H1 (cell line): Measurements from ENCODE around the gene C10orf120. TPM values are rescaled to one million over a fixed set of nuclear protein-coding genes. Genes with fewer than 3 reads are reported as not detected.

Experiments
- CTCF ChIA-PET: fragments of 300-600 bp; sonication (Branson Sonifier 250); formaldehyde crosslinking; loops from one replicate; lab custom pipeline; 2021; ENCODE audit not compliant: partially characterized antibody; lab: Charles Lee
- POLR2A ChIA-PET: fragments of 300-600 bp; sonication (Branson Sonifier 250); formaldehyde crosslinking; loops from one replicate; lab custom pipeline; 2021; ENCODE audit warnings: inconsistent platforms; ENCODE audit not compliant: partially characterized antibody; lab: Charles Lee
- DNase-seq, 2 experiments: peaks; one replicate each; pipeline versions ENCODE4 v3.0.0 to v3.0.0-alpha.2; 2010 to 2022; ENCODE audit warnings: low spot score in 2 of 2, low read depth in 1 of 2, mixed read lengths in 1 of 2
- FAIRE-seq: peaks from 2 replicates; lab custom pipeline; 2011; peaks lifted over from hg19 to GRCh38; lab: Jason Lieb, UNC
- H2AFZ ChIP-seq: 2 replicates; pipeline ENCODE4 v1.8.1; 2012; ENCODE audit warnings: low read length, inconsistent platforms
- H2AK5ac ChIP-seq: 2 replicates; pipeline ENCODE4 v1.6.1; 2013; ENCODE audit warnings: low read depth, low read length
- H2BK120ac ChIP-seq: replicated peaks from 2 replicates; pipeline ENCODE3; 2013; ENCODE audit warnings: low read depth, low read length, inconsistent platforms
- H2BK12ac ChIP-seq: 2 replicates; pipeline ENCODE4 v1.6.1; 2013; ENCODE audit warnings: low read depth, low read length
- H2BK15ac ChIP-seq: 2 replicates; pipeline ENCODE4 v1.6.1; 2013; ENCODE audit warnings: low read length
- H2BK20ac ChIP-seq: 2 replicates; pipeline ENCODE4 v1.6.1; 2013; ENCODE audit warnings: low read length
- H2BK5ac ChIP-seq: 2 replicates; pipeline ENCODE4 v1.6.1; 2013; ENCODE audit warnings: low read depth, low read length
- H3K14ac ChIP-seq: 2 replicates; pipeline ENCODE4 v1.6.1; 2013; ENCODE audit warnings: inconsistent platforms; ENCODE audit not compliant: insufficient read length
- H3K18ac ChIP-seq: 2 replicates; pipeline ENCODE4 v1.6.1; 2013; ENCODE audit warnings: low read length; ENCODE audit errors: extremely low read depth
- H3K23ac ChIP-seq: 2 replicates; pipeline ENCODE4 v1.6.1; 2013; ENCODE audit warnings: inconsistent platforms; ENCODE audit not compliant: insufficient read length
- H3K23me2 ChIP-seq: 2 replicates; pipeline ENCODE4 v1.6.1; 2013; ENCODE audit warnings: low read depth, low read length
- H3K27ac ChIP-seq: 2 replicates; pipeline ENCODE4 v1.6.1; 2011; ENCODE audit warnings: low read depth, low read length, inconsistent platforms
- H3K27me3 ChIP-seq, 4 experiments: replicated peaks in 1 of 4; 1 replicate in 1 of 4; 2 replicates in 3 of 4; pipeline versions ENCODE4 v1.6.1 to v1.8.1; 2011 to 2013; ENCODE audit warnings: low read length in 3 of 4, mild to moderate bottlenecking in 3 of 4, inconsistent platforms in 2 of 4, mixed read lengths in 2 of 4, moderate library complexity in 1 of 4; ENCODE audit not compliant: control insufficient read depth in 3 of 4, insufficient read depth in 3 of 4; ENCODE audit errors: extremely low read depth in 1 of 4
- H3K36me3 ChIP-seq, 4 experiments: 2 replicates each; pipeline versions ENCODE4 v1.6.1 to v1.8.1; 2011 to 2013; ENCODE audit warnings: mild to moderate bottlenecking in 4 of 4, low read length in 3 of 4, moderate library complexity in 2 of 4, control low read depth in 1 of 4, inconsistent platforms in 1 of 4; ENCODE audit not compliant: insufficient read depth in 4 of 4, control insufficient read depth in 2 of 4
- H3K4ac ChIP-seq: replicated peaks from 2 replicates; pipeline ENCODE3; 2013; ENCODE audit warnings: low read length, low read depth, mixed read lengths, inconsistent platforms; ENCODE audit not compliant: insufficient read length
- H3K4me1 ChIP-seq, 4 experiments: replicated peaks in 1 of 4; 1 replicate in 1 of 4; 2 replicates in 3 of 4; pipeline versions ENCODE4 v1.6.1 to v1.8.1; 2011 to 2013; ENCODE audit warnings: low read length in 3 of 4, inconsistent platforms in 2 of 4, mixed read lengths in 1 of 4; ENCODE audit not compliant: insufficient read depth in 4 of 4, control insufficient read depth in 3 of 4
- H3K4me2 ChIP-seq, 2 experiments: 2 replicates each; pipeline versions ENCODE4 v1.6.1 to v1.8.1; 2011 to 2013; ENCODE audit warnings: low read depth in 2 of 2, low read length in 2 of 2, control low read depth in 1 of 2, inconsistent platforms in 1 of 2, mild to moderate bottlenecking in 1 of 2; ENCODE audit not compliant: insufficient read depth in 1 of 2
- H3K4me3 ChIP-seq, 4 experiments: fragments of 200-600, 300-600 bp in 1 of 4; sonication (generic), shearing (Covaris generic), sonication (Bioruptor Twin) in 1 of 4; 2 replicates each; pipeline versions ENCODE4 v1.5.1 to v1.8.1; 2011 to 2016; ENCODE audit warnings: low read length in 4 of 4, low read depth in 3 of 4, control low read depth in 2 of 4, inconsistent platforms in 2 of 4, mild to moderate bottlenecking in 2 of 4, mixed read lengths in 1 of 4, moderate library complexity in 1 of 4; ENCODE audit not compliant: insufficient read depth in 2 of 4; ENCODE audit errors: extremely low read depth in 1 of 4
- H3K56ac ChIP-seq: replicated peaks from 2 replicates; pipeline ENCODE3; 2013; ENCODE audit warnings: low read depth, mild to moderate bottlenecking, mixed read lengths, low read length, inconsistent platforms; ENCODE audit not compliant: insufficient read length
- H3K79me1 ChIP-seq: 2 replicates; pipeline ENCODE4 v1.6.1; 2013; ENCODE audit warnings: low read depth, low read length, control low read depth
- H3K79me2 ChIP-seq, 2 experiments: 2 replicates each; pipeline versions ENCODE4 v1.6.1 to v1.8.1; 2012 to 2013; ENCODE audit warnings: low read length in 2 of 2, mild to moderate bottlenecking in 2 of 2, inconsistent platforms in 1 of 2; ENCODE audit not compliant: insufficient read depth in 2 of 2, control insufficient read depth in 1 of 2
- H3K9ac ChIP-seq, 4 experiments: replicated peaks in 1 of 4; 1 replicate in 1 of 4; 2 replicates in 3 of 4; pipeline versions ENCODE4 v1.6.1 to v1.8.1; 2011 to 2013; ENCODE audit warnings: low read depth in 3 of 4, low read length in 3 of 4, control low read depth in 2 of 4, mild to moderate bottlenecking in 2 of 4, moderate library complexity in 2 of 4, inconsistent platforms in 1 of 4; ENCODE audit errors: extremely low read depth in 1 of 4
- H3K9me3 ChIP-seq, 2 experiments: 2 replicates each; pipeline versions ENCODE4 v1.6.1 to v1.8.1; 2012 to 2013; ENCODE audit warnings: mild to moderate bottlenecking in 2 of 2, moderate library complexity in 2 of 2, control low read depth in 1 of 2, inconsistent platforms in 1 of 2, low read depth in 1 of 2, low read length in 1 of 2, mixed read lengths in 1 of 2; ENCODE audit not compliant: insufficient read depth in 2 of 2
- H4K20me1 ChIP-seq, 2 experiments: replicated peaks in 1 of 2; 2 replicates each; pipeline versions ENCODE3 to v1.8.1; 2011 to 2013; ENCODE audit warnings: inconsistent platforms in 2 of 2, low read length in 2 of 2, mild to moderate bottlenecking in 1 of 2; ENCODE audit not compliant: insufficient read depth in 2 of 2, control insufficient read depth in 1 of 2
- H4K5ac ChIP-seq: 2 replicates; pipeline ENCODE4 v1.6.1; 2013; ENCODE audit warnings: low read length, low read depth, mixed read lengths, inconsistent platforms; ENCODE audit not compliant: insufficient read length
- H4K8ac ChIP-seq: 2 replicates; pipeline ENCODE4 v1.8.0; 2013; ENCODE audit warnings: mild to moderate bottlenecking, moderate library complexity, low read length, inconsistent platforms; ENCODE audit not compliant: insufficient read depth; ENCODE audit errors: extremely low read depth
- H4K91ac ChIP-seq: replicated peaks from 2 replicates; pipeline ENCODE3; 2013; ENCODE audit warnings: low read length, mixed read lengths, inconsistent platforms; ENCODE audit not compliant: insufficient read length
- BACH1 ChIP-seq: IDR thresholded peaks from 2 replicates; pipeline ENCODE4 v1.6.1; 2012; ENCODE audit warnings: low read length, improper control_type of control experiment
- CBX8 ChIP-seq: fragments of 300-800, 300-1000 bp; sonication (generic); IDR thresholded peaks from 2 replicates; pipeline ENCODE4 v1.7.1; 2016; ENCODE audit warnings: low read depth, low read length, borderline replicate concordance
- CEBPB ChIP-seq: IDR thresholded peaks from 2 replicates; pipeline ENCODE4 v1.6.1; 2012; ENCODE audit warnings: low read depth, low read length
- CHD1 ChIP-seq: IDR thresholded peaks from 2 replicates; pipeline ENCODE4 v1.6.1; 2012; ENCODE audit warnings: low read depth, low read length, improper control_type of control experiment
- CREB1 ChIP-seq: IDR thresholded peaks from 2 replicates; pipeline ENCODE4 v1.6.1; 2012; ENCODE audit warnings: inconsistent platforms
- CTBP2 ChIP-seq: IDR thresholded peaks from 2 replicates; pipeline ENCODE4 v1.7.0; 2011; ENCODE audit warnings: borderline replicate concordance, mild to moderate bottlenecking, moderate library complexity, mixed read lengths, low read length; ENCODE audit not compliant: insufficient read depth, insufficient read length
- E2F6 ChIP-seq: IDR thresholded peaks from 2 replicates; pipeline ENCODE4 v1.6.1; 2012; ENCODE audit warnings: inconsistent platforms
- EGR1 ChIP-seq: IDR thresholded peaks from 2 replicates; pipeline ENCODE4 v1.6.1; 2011; ENCODE audit warnings: low read depth, low read length, borderline replicate concordance
- EP300 ChIP-seq, 2 experiments: IDR thresholded peaks; 1 replicate in 1 of 2; 2 replicates in 1 of 2; pipeline ENCODE4 v1.6.1; 2011 to 2012; ENCODE audit warnings: low read depth in 2 of 2, low read length in 2 of 2, mild to moderate bottlenecking in 2 of 2, borderline replicate concordance in 1 of 2, inconsistent platforms in 1 of 2, moderate library complexity in 1 of 2
- FOSL1 ChIP-seq: IDR thresholded peaks from 2 replicates; pipeline ENCODE4 v1.6.1; 2011; ENCODE audit warnings: mild to moderate bottlenecking, low read depth, low read length, moderate library complexity; ENCODE audit not compliant: insufficient read depth
- GTF2F1 ChIP-seq: IDR thresholded peaks from 2 replicates; pipeline ENCODE4 v1.6.1; 2012; ENCODE audit warnings: low read depth, low read length, improper control_type of control experiment, borderline replicate concordance
- JUN ChIP-seq: IDR thresholded peaks from 2 replicates; pipeline ENCODE4 v1.6.1; 2011; ENCODE audit warnings: low read depth, mild to moderate bottlenecking, improper control_type of control experiment, low read length
- RBBP5 ChIP-seq: IDR thresholded peaks from 2 replicates; pipeline ENCODE4 v1.7.1; 2012; ENCODE audit warnings: low read depth, mild to moderate bottlenecking, inconsistent platforms, low read length, moderate library complexity, borderline replicate concordance
- SP4 ChIP-seq: IDR thresholded peaks from 2 replicates; pipeline ENCODE4 v1.6.1; 2012; ENCODE audit warnings: low read length, inconsistent platforms
- SUZ12 ChIP-seq: fragments of 200-600 bp; sonication (generic); IDR thresholded peaks from 2 replicates; pipeline ENCODE4 v1.6.1; 2012; ENCODE audit warnings: mild to moderate bottlenecking, inconsistent platforms, low read length, moderate library complexity, mixed read lengths
- WGBS, 2 experiments: shearing (Covaris generic) in 1 of 2; methylation state at CpG; one replicate each; pipeline versions ENCODE4 v1.1.6 to v1.1.7; 2013 to 2015; ENCODE audit warnings: low lambda C conversion rate in 2 of 2, mixed read lengths in 2 of 2, inconsistent platforms in 1 of 2, low coverage in 1 of 2, missing lambda C conversion rate in 1 of 2; ENCODE audit not compliant: insufficient replicate concordance in 2 of 2, insufficient coverage in 1 of 2, insufficient read length in 1 of 2; ENCODE audit errors: extremely low coverage in 1 of 2, missing lambda C conversion rate in 1 of 2; 5-methylcytosine and 5-hydroxymethylcytosine counted together
- polyA plus RNA-seq, 7 experiments: library from polyadenylated mRNA; depleted of rRNA in 3 of 7; stranded (reverse) in 5 of 7; unstranded in 2 of 7; fragments of >200 nt in 5 of 7; fragments of 200-250 nt in 2 of 7; gene quantifications; 1 replicate in 5 of 7; 2 replicates in 1 of 7; 4 replicates in 1 of 7; pipeline versions ENCODE4 v1.2.1 to v1.2.3, GENCODE V29; 2011 to 2013; ENCODE audit warnings: missing spikeins in 2 of 7, mixed read lengths in 2 of 7
- total RNA-seq: library from RNA; stranded (reverse); fragmentation: NEBNext Ultra II Directional; extraction: Animal tissue kit (Norgen Biotek cat#: 25700); gene quantifications from 2 replicates; pipeline ENCODE4 v1.2.1, GENCODE V29; 2021

C10orf120 gene
- total and polyA plus RNA-seq, 2 of the 8 experiments (the other 6 are each of a cell fraction or from before 2014, with no cell fraction given): not detected

- H2BK12ac ChIP-seq: no peak overlapping the region
- ChIA-PET CTCF (interaction anchor here (1.1 to 3.1 kb wide), 2 partner anchors 46 to 48 kb away, joined by 3 to 11 read pairs; no protein-coding TSS in a partner anchor), POLR2A (no interaction called here)
- no peak overlapping the region for H4K8ac ChIP-seq
- H2BK120ac ChIP-seq: no peak overlapping the region
- H3K18ac ChIP-seq: no peak overlapping the region
- no peaks in the 10 kb centered on the region; a peak in 1 of 4 replicates for H3K9me3 ChIP-seq
- no peak overlapping the region for H3K4me3 ChIP-seq
- no peak overlapping the region for H4K5ac ChIP-seq
- no peaks in the 10 kb centered on the region; a peak in 1 of 7 replicates for H3K27me3 ChIP-seq
- no peak overlapping the region for H2BK20ac ChIP-seq
- H4K91ac ChIP-seq: no peak overlapping the region
- H3K79me2 ChIP-seq: no peaks in the 10 kb centered on the region
- no peak overlapping the region for H3K9ac ChIP-seq
- no peak overlapping the region for H2BK5ac ChIP-seq
- H3K56ac ChIP-seq: no peak overlapping the region
- H3K14ac ChIP-seq: no peak overlapping the region
- no peaks in the 10 kb centered on the region for H3K4me1 ChIP-seq
- no peaks in the 10 kb centered on the region for H3K79me1 ChIP-seq
- no peak overlapping the region for H2AK5ac ChIP-seq
- 76% methylated on average over 1 of the region's 1 CpG; no CpG with 5 or more reads in 1 of the 2 experiments for WGBS, 2 experiments
- FAIRE-seq: no peak
- H2AFZ ChIP-seq: no peak overlapping the region
- no peaks in the 10 kb centered on the region for H3K36me3 ChIP-seq
- no peaks in the 10 kb centered on the region for H3K23me2 ChIP-seq
- DNase-seq: no peak
- H3K23ac ChIP-seq: no peak overlapping the region
- no peak overlapping the region for H3K4ac ChIP-seq
- H4K20me1 ChIP-seq: no peaks in the 10 kb centered on the region
- no peak overlapping the region for H3K4me2 ChIP-seq
- H2BK15ac ChIP-seq: no peak overlapping the region
- no peak overlapping the region for H3K27ac ChIP-seq
- TF ChIP-seq CREB1 (no peak), BACH1 (no peak), SP4 (no peak), GTF2F1 (no peak), CTBP2 (no peak), CBX8 (no peak), SUZ12 (no peak), JUN (no peak), E2F6 (no peak), RBBP5 (no peak), CHD1 (no peak), CEBPB (no peak), EP300 (IDR thresholded peaks at IDR 0.05; ENCODE audit: borderline replicate concordance in 1 of 2, low read depth in 2 of 2, low read length in 2 of 2) (no peak), EGR1 (no peak), FOSL1 (no peak)
Measured at GRCh38 chr10:122696687-122697086, 3.0 kb downstream of the C10orf120 start.
